ENCODE data around the gene MT4. TPM values are rescaled to one million over a fixed set of nuclear protein-coding genes. Genes with fewer than 3 reads are reported as not detected.

Gene MT4
- polyA plus RNA-seq, 4 donors, result not detected

DNA sequence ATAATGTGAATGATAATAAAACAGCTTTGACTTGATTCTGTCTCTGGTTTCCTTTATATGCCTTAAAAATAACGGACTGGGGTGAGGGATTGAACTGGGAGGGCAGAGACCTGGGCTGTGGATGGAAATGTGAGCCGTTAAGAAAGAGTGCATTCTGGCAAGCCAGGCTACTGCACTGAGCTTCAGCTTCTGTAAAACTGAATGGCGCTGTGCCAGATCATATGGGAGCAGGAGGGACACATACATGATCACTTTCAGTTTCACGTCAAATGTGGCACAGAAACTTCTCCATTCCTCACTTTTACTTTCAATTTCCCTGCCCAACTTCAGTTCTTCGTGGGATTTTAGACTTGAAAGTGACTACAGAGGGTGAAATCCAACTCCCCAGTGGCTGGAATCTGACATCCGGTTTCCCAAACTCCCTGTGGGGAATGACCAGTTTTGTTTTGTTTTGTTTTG is 44.6 kb downstream of the MT4 start:
- Histone ChIP-seq H3K4me1 (ENCODE audit: control insufficient read depth in 3 of 3, insufficient read depth in 2 of 3, low read depth in 1 of 3, low read length in 2 of 3) (peaks cover 2 to 26% (median 8%) of the 10 kb centered on the region in 3 donors), H3K9me3 (ENCODE audit: control insufficient read depth in 2 of 2, insufficient read depth in 1 of 2, low read depth in 1 of 2, low read length in 1 of 2) (no peaks in the 10 kb centered on the region), H3K27me3 (ENCODE audit: control insufficient read depth in 3 of 3, insufficient read depth in 3 of 3, low read length in 3 of 3) (no peaks in the 10 kb centered on the region), H3K4me3 (ENCODE audit: low read depth in 1 of 3, low read length in 3 of 3) (peak overlapping the region in 2 of 3 donors; percentile 51 to 66), H3K27ac (ENCODE audit: low read depth in 1 of 3, low read length in 2 of 3) (peak overlapping the region; percentile 56 to 90 (median 62)), H3K36me3 (ENCODE audit: control insufficient read depth in 3 of 3, insufficient read depth in 2 of 3, low read depth in 1 of 3, low read length in 3 of 3) (no peaks in the 10 kb centered on the region)
- FAIRE-seq, result no peak
- 0 to 1% (median 1%) methylated on average over 6 of the region's 6 CpGs for WGBS, 3 donors
- DNase-seq, result peak; percentile 92 to 95

DNA sequence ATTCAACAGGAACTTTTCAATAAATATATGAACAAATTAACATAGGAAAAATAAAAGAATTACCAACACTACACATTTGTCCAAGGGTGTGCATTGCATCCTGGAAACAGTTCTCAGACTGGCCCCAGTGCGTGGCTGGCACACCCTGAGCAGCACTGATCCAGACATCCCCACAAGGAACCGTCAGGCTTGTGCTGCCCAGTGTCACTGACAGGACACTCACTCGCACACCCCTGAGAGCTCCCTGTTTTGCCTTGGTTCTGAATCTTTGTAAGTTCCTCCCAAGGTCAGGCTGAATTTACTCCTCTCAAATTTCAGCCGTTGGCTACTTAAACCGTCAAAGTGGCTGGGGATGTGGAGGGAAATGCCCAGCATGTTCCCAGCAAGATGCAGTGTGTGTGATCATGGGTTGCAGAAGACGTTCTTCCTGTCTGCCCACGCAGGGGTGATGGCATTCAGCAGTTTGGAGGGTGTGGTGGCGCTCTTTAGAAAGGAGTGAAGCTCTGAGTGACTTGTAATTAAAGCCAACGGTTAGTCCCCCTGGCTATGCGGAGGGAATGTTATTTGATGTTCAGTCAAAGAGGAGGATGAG is 45.2 kb downstream of the MT4 start:
- peak overlapping the region in 1 of 3 donors; percentile 66 for H3K4me3 ChIP-seq (ENCODE audit: low read depth in 1 of 3, low read length in 3 of 3)
- no peaks in the 10 kb centered on the region for H3K27me3 ChIP-seq (ENCODE audit: control insufficient read depth in 3 of 3, insufficient read depth in 3 of 3, low read length in 3 of 3)
- FAIRE-seq (no peak), DNase-seq (peak; percentile 43 to 52)
- H3K36me3 ChIP-seq (ENCODE audit: control insufficient read depth in 3 of 3, insufficient read depth in 2 of 3, low read depth in 1 of 3, low read length in 3 of 3), result no peaks in the 10 kb centered on the region
- peak overlapping the region; percentile 56 to 96 (median 79) for H3K27ac ChIP-seq (ENCODE audit: low read depth in 1 of 3, low read length in 2 of 3)
- H3K4me1 ChIP-seq (ENCODE audit: control insufficient read depth in 3 of 3, insufficient read depth in 2 of 3, low read depth in 1 of 3, low read length in 2 of 3), result peaks cover 2 to 26% (median 8%) of the 10 kb centered on the region in 3 donors
- no peaks in the 10 kb centered on the region for H3K9me3 ChIP-seq (ENCODE audit: control insufficient read depth in 2 of 2, insufficient read depth in 1 of 2, low read depth in 1 of 2, low read length in 1 of 2)
- 8 to 17% (median 9%) methylated on average over 10 of the region's 10 CpGs for WGBS, 3 donors

DNA sequence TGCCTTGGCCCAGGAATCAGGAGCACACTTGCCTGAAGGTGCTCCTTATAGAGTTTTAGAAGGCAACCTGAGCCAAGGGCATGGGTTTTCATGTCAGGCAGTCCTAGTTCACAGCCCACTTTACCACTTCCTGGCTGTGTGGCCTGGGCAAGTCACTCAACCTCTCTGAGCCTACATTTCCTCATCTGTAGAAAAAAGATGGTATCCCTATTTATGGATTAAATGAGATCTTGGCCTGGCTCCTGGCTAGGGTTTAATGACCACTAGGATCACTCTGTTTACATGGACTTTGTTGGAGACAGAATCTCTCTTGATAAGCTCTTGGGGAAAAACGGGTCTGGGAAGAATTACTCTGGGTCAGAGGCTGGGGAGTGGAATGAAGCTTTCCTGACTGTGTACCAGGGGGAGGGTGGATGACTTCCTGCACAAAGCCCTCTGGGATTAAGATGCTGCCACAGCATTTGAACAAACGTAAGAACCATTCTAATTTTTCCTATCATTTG is 45.8 kb downstream of the MT4 start:
- H3K36me3 ChIP-seq (ENCODE audit: control insufficient read depth in 3 of 3, insufficient read depth in 2 of 3, low read depth in 1 of 3, low read length in 3 of 3), result no peaks in the 10 kb centered on the region
- H3K27ac ChIP-seq (ENCODE audit: low read depth in 1 of 3, low read length in 2 of 3), result peak overlapping the region in 2 of 3 donors; percentile 79 to 96
- no peaks in the 10 kb centered on the region for H3K9me3 ChIP-seq (ENCODE audit: control insufficient read depth in 2 of 2, insufficient read depth in 1 of 2, low read depth in 1 of 2, low read length in 1 of 2)
- H3K27me3 ChIP-seq (ENCODE audit: control insufficient read depth in 3 of 3, insufficient read depth in 3 of 3, low read length in 3 of 3), result no peaks in the 10 kb centered on the region
- WGBS, 3 donors, result 35 to 47% (median 46%) methylated on average over 2 of the region's 2 CpGs
- H3K4me1 ChIP-seq (ENCODE audit: control insufficient read depth in 3 of 3, insufficient read depth in 2 of 3, low read depth in 1 of 3, low read length in 2 of 3), result peaks cover 2 to 26% (median 8%) of the 10 kb centered on the region in 3 donors
- FAIRE-seq (no peak), DNase-seq (no peak)
- H3K4me3 ChIP-seq (ENCODE audit: low read depth in 1 of 3, low read length in 3 of 3), result no peak overlapping the region

DNA sequence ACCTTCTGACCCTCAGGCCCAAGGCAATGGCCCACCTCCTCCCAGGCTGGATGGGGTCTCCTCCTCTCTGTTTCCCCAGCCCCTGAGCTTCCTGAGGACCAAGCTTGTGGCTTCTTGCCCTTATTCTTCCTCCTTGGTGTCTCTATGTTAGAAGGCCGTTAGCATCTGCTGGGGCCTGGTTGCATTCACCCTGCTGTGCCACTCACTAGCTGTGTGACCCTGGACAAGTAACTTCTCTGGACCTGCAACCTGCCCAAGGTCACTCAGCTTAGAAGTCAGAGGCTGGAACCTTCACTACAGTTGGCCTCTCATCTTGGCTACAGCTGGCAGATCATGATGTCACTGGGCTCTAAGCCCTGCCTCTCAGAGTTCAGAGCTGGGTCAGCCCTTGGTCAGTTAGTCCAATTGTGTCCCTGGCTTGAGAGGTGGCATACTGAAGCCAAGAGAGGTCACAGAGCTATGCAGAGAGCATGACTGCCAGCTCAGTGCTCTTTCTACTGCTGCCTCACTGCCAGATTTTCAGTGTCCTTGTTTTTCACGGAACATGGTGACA is 46.5 kb downstream of the MT4 start:
- Histone ChIP-seq H3K27me3 (ENCODE audit: control insufficient read depth in 3 of 3, insufficient read depth in 3 of 3, low read length in 3 of 3) (no peaks in the 10 kb centered on the region), H3K4me1 (ENCODE audit: control insufficient read depth in 3 of 3, insufficient read depth in 2 of 3, low read depth in 1 of 3, low read length in 2 of 3) (peaks cover 2 to 26% (median 8%) of the 10 kb centered on the region in 3 donors), H3K4me3 (ENCODE audit: low read depth in 1 of 3, low read length in 3 of 3) (no peak overlapping the region), H3K9me3 (ENCODE audit: control insufficient read depth in 2 of 2, insufficient read depth in 1 of 2, low read depth in 1 of 2, low read length in 1 of 2) (no peaks in the 10 kb centered on the region), H3K36me3 (ENCODE audit: control insufficient read depth in 3 of 3, insufficient read depth in 2 of 3, low read depth in 1 of 3, low read length in 3 of 3) (no peaks in the 10 kb centered on the region), H3K27ac (ENCODE audit: low read depth in 1 of 3, low read length in 2 of 3) (peak overlapping the region in 2 of 3 donors; percentile 17 to 96)
- DNase-seq (no peak), FAIRE-seq (no peak)
- 69 to 83% (median 83%) methylated on average over 2 of the region's 2 CpGs for WGBS, 3 donors

DNA sequence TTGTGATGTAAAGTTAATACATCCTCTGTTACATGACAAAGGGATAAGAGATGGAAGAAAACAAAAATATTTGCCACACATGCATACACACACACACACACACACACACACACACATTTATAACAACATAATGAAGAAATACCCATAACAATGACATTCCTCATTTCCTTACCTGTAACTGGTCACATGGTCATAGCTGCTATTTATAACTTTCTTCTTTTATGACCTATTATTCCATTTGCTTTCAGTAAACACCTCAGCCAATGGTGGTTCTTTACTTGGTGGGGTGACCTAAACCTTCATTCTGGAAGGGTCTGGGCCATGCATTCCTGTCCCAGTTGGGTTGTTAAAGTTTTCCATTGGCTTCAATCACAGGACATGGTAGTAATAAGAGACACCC is 48.8 kb downstream of the MT4 start:
- H3K27me3 ChIP-seq (ENCODE audit: control insufficient read depth in 3 of 3, insufficient read depth in 3 of 3, low read length in 3 of 3), result peaks cover 0 to 19% (median 0%) of the 10 kb centered on the region in 3 donors
- no peak overlapping the region for H3K27ac ChIP-seq (ENCODE audit: low read depth in 1 of 3, low read length in 2 of 3)
- H3K36me3 ChIP-seq (ENCODE audit: control insufficient read depth in 3 of 3, insufficient read depth in 2 of 3, low read depth in 1 of 3, low read length in 3 of 3), result no peaks in the 10 kb centered on the region
- no peaks in the 10 kb centered on the region for H3K9me3 ChIP-seq (ENCODE audit: control insufficient read depth in 2 of 2, insufficient read depth in 1 of 2, low read depth in 1 of 2, low read length in 1 of 2)
- H3K4me1 ChIP-seq (ENCODE audit: control insufficient read depth in 3 of 3, insufficient read depth in 2 of 3, low read depth in 1 of 3, low read length in 2 of 3), result peaks cover 2 to 24% (median 8%) of the 10 kb centered on the region in 3 donors
- DNase-seq (no peak), FAIRE-seq (no peak)
- H3K4me3 ChIP-seq (ENCODE audit: low read depth in 1 of 3, low read length in 3 of 3), result no peak overlapping the region

DNA sequence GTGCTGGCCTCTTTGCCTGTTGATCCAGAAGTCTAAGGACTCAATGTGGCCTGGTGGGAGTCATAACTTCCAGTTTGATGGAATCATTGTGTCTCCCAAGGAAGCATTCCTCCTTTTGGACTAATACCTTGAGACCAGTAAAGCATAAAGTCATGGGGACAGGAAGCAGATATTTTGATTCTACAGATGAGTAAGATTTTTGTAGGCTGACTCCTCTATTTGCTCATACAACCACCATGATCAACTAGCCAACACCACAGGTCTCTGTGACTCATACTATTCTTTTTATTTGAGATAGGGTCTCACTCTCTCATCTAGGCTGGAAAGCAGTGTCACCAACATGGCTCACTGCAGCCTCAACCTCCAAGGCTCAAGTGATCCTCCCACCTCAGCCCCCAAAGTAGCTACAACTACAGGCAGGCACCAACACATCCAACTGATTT is 49.7 kb downstream of the MT4 start:
- FAIRE-seq (no peak), DNase-seq (no peak)
- no peaks in the 10 kb centered on the region for H3K9me3 ChIP-seq (ENCODE audit: control insufficient read depth in 2 of 2, insufficient read depth in 1 of 2, low read depth in 1 of 2, low read length in 1 of 2)
- H3K27ac ChIP-seq (ENCODE audit: low read depth in 1 of 3, low read length in 2 of 3), result no peak overlapping the region
- no peaks in the 10 kb centered on the region for H3K36me3 ChIP-seq (ENCODE audit: control insufficient read depth in 3 of 3, insufficient read depth in 2 of 3, low read depth in 1 of 3, low read length in 3 of 3)
- no peak overlapping the region for H3K4me3 ChIP-seq (ENCODE audit: low read depth in 1 of 3, low read length in 3 of 3)
- H3K4me1 ChIP-seq (ENCODE audit: control insufficient read depth in 3 of 3, insufficient read depth in 2 of 3, low read depth in 1 of 3, low read length in 2 of 3), result peaks cover 2 to 15% (median 8%) of the 10 kb centered on the region in 3 donors
- peaks cover 0 to 22% (median 0%) of the 10 kb centered on the region in 3 donors for H3K27me3 ChIP-seq (ENCODE audit: control insufficient read depth in 3 of 3, insufficient read depth in 3 of 3, low read length in 3 of 3)

DNA sequence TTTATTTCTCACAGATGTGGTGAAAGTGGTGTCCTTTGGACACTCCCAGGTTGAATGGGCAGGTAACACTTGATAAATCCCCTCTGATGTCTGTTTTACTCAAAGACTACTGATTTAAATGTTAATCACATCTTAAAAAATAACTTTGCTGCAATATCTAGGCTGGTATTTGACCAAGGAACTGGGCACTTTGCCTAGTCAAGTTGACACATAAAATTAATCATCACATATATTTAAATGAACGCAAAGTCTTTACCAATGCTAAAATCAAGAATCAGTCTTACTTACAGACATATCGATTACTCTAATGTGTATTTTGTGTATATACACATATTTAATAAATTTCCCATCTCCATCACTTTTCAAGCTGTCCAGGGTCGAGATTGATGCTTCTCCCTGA is 50.5 kb downstream of the MT4 start:
- no peak for DNase-seq
- 85 to 93% (median 93%) methylated on average over 3 of the region's 3 CpGs for WGBS, 3 donors
- Histone ChIP-seq H3K4me1 (ENCODE audit: control insufficient read depth in 3 of 3, insufficient read depth in 2 of 3, low read depth in 1 of 3, low read length in 2 of 3) (peaks cover 2 to 9% (median 4%) of the 10 kb centered on the region in 3 donors), H3K27ac (ENCODE audit: low read depth in 1 of 3, low read length in 2 of 3) (no peak overlapping the region), H3K4me3 (ENCODE audit: low read depth in 1 of 3, low read length in 3 of 3) (no peak overlapping the region), H3K36me3 (ENCODE audit: control insufficient read depth in 3 of 3, insufficient read depth in 2 of 3, low read depth in 1 of 3, low read length in 3 of 3) (no peaks in the 10 kb centered on the region), H3K9me3 (ENCODE audit: control insufficient read depth in 2 of 2, insufficient read depth in 1 of 2, low read depth in 1 of 2, low read length in 1 of 2) (no peaks in the 10 kb centered on the region), H3K27me3 (ENCODE audit: control insufficient read depth in 3 of 3, insufficient read depth in 3 of 3, low read length in 3 of 3) (peaks cover 0 to 22% (median 0%) of the 10 kb centered on the region in 3 donors)
- no peak for FAIRE-seq

DNA sequence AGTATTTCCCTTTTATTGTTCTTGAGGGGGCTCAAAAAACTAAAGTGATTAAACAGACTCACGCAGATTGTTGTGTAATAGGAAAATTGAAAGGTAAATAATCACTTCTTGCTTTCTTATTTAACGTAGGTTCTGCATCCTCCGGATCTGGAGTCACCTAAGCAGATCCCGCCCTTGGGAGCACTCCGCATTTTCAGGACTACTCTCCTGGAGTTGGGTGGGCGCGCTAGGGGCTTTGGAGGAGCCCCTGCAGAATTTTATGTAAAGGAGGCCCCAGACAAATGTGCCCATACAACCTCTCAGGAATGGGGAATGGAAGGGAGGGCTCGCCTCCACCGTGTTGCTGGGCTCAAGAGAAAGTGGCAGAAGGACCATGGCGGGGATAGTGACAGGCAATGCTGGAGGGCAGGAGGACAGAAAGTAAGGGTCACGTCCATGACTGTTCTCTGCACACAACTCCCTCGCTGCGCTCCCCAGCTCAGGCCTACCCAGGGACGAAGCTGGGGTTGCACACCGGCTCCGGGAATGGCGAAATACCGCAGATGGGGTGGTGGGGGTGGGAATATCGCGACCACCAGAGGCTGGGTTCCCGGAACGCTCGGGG is 51.8 kb downstream of the MT4 start:
- Histone ChIP-seq H3K4me3 (ENCODE audit: low read depth in 1 of 3, low read length in 3 of 3) (peak overlapping the region in 2 of 3 donors; percentile 29 to 31), H3K36me3 (ENCODE audit: control insufficient read depth in 3 of 3, insufficient read depth in 2 of 3, low read depth in 1 of 3, low read length in 3 of 3) (no peaks in the 10 kb centered on the region), H3K9me3 (ENCODE audit: control insufficient read depth in 2 of 2, insufficient read depth in 1 of 2, low read depth in 1 of 2, low read length in 1 of 2) (no peaks in the 10 kb centered on the region), H3K27me3 (ENCODE audit: control insufficient read depth in 3 of 3, insufficient read depth in 3 of 3, low read length in 3 of 3) (peaks cover 0 to 22% (median 0%) of the 10 kb centered on the region in 3 donors), H3K4me1 (ENCODE audit: control insufficient read depth in 3 of 3, insufficient read depth in 2 of 3, low read depth in 1 of 3, low read length in 2 of 3) (peaks cover 0 to 6% (median 0%) of the 10 kb centered on the region in 3 donors), H3K27ac (ENCODE audit: low read depth in 1 of 3, low read length in 2 of 3) (no peak overlapping the region)
- DNase-seq, result no peak
- no peak for FAIRE-seq
- 51 to 75% (median 57%) methylated on average over 17 to 23 of the region's 23 CpGs for WGBS, 3 donors

All from small intestine (tissue), 7 donors.